Measurements from ENCODE around the gene PCSK1N. TPM values are rescaled to one million over a fixed set of nuclear protein-coding genes. Genes with fewer than 3 reads are reported as not detected.

Gene PCSK1N
- total RNA-seq, 1 donor from 2014 or later = 74.2 TPM

- H3K9me3 Mint-ChIP-seq (ENCODE audit: low read depth) = peaks cover 4% of the 10 kb centered on the region
- TF ChIP-seq CTCF (IDR thresholded peaks at IDR 0.05) = no peak
- no peak for DNase-seq (ENCODE audit: low spot score)
Measured at GRCh38 chrX:48792219-48792618, 43.2 kb downstream of the PCSK1N start.

GRCh38 chrX:48791063-48791820 lies 44.2 kb downstream of the PCSK1N start:
- H3K9me3 Mint-ChIP-seq (ENCODE audit: low read depth) = peaks cover 6% of the 10 kb centered on the region
- TF ChIP-seq CTCF (IDR thresholded peaks at IDR 0.05) = no peak

More at GRCh38 chrX:48792219-48792618, 43.2 kb downstream of the PCSK1N start:
- no peak overlapping the region for H3K27ac Mint-ChIP-seq (ENCODE audit: unreplicated experiment)
- H3K4me3 Mint-ChIP-seq (ENCODE audit: unreplicated experiment) = no peak overlapping the region
- peaks cover 1% of the 10 kb centered on the region for H3K36me3 Mint-ChIP-seq (ENCODE audit: low read depth)
- peaks cover 9% of the 10 kb centered on the region for H3K4me1 Mint-ChIP-seq (ENCODE audit: low read depth)
- H3K27me3 Mint-ChIP-seq (ENCODE audit: low read depth) = peaks cover 9% of the 10 kb centered on the region

GRCh38 chrX:48790477-48790876 lies 44.9 kb downstream of the PCSK1N start:
- Mint-ChIP-seq H3K9me3 (ENCODE audit: low read depth) (peaks cover 6% of the 10 kb centered on the region), H3K4me1 (ENCODE audit: low read depth) (peaks cover 9% of the 10 kb centered on the region), H3K36me3 (ENCODE audit: low read depth) (peaks cover 1% of the 10 kb centered on the region), H3K4me3 (ENCODE audit: unreplicated experiment) (no peak overlapping the region), H3K27ac (ENCODE audit: unreplicated experiment) (no peak overlapping the region), H3K27me3 (ENCODE audit: low read depth) (peaks cover 17% of the 10 kb centered on the region)
- no peak for TF ChIP-seq CTCF (IDR thresholded peaks at IDR 0.05)
- DNase-seq (ENCODE audit: low spot score) = no peak

More at GRCh38 chrX:48791063-48791820, 44.2 kb downstream of the PCSK1N start:
- H3K4me3 Mint-ChIP-seq (ENCODE audit: unreplicated experiment) = no peak overlapping the region
- H3K4me1 Mint-ChIP-seq (ENCODE audit: low read depth) = peaks cover 9% of the 10 kb centered on the region
- H3K27ac Mint-ChIP-seq (ENCODE audit: unreplicated experiment) = no peak overlapping the region
- peaks cover 1% of the 10 kb centered on the region for H3K36me3 Mint-ChIP-seq (ENCODE audit: low read depth)
- DNase-seq (ENCODE audit: low spot score) = no peak
- H3K27me3 Mint-ChIP-seq (ENCODE audit: low read depth) = peaks cover 15% of the 10 kb centered on the region

- TF ChIP-seq CTCF (IDR thresholded peaks at IDR 0.05) = no peak
- peaks cover 1% of the 10 kb centered on the region for H3K36me3 Mint-ChIP-seq (ENCODE audit: low read depth)
- no peak overlapping the region for H3K27ac Mint-ChIP-seq (ENCODE audit: unreplicated experiment)
- H3K4me3 Mint-ChIP-seq (ENCODE audit: unreplicated experiment) = no peak overlapping the region
- peaks cover 19% of the 10 kb centered on the region for H3K27me3 Mint-ChIP-seq (ENCODE audit: low read depth)
- peaks cover under 1% of the 10 kb centered on the region for H3K4me1 Mint-ChIP-seq (ENCODE audit: low read depth)
- H3K9me3 Mint-ChIP-seq (ENCODE audit: low read depth) = peaks cover 6% of the 10 kb centered on the region
- no peak for DNase-seq (ENCODE audit: low spot score)
Measured at GRCh38 chrX:48789366-48790220, 45.8 kb downstream of the PCSK1N start.

Data from chondrocyte (in vitro differentiated cells).